ENCODE measurements around the gene RAB37.

Gene RAB37

GRCh38 chr17:74760404-74761105, 23.5 kb downstream of the RAB37 start:
- peak in 24 of 56 donors; percentile 14 to 72 (median 44) for DNase-seq

GRCh38 chr17:74761419-74761818, 24.4 kb downstream of the RAB37 start:
- DNase-seq = no peak

- DNase-seq = no peak
These were observed 24.9 kb downstream of the RAB37 start for GRCh38 chr17:74761931-74762330.

GRCh38 chr17:74763565-74764387, 26.7 kb downstream of the RAB37 start:
- DNase-seq = peak in 31 of 56 donors; percentile 24 to 77 (median 50)

- no peak for DNase-seq
These were observed 27.8 kb downstream of the RAB37 start for GRCh38 chr17:74764751-74765286.

- DNase-seq = no peak
These were observed 29.4 kb downstream of the RAB37 start for GRCh38 chr17:74766413-74766812.

GRCh38 chr17:74767111-74767516, 30.1 kb downstream of the RAB37 start:
- peak in 55 of 56 donors; percentile 37 to 94 (median 84) for DNase-seq

GRCh38 chr17:74768069-74768762, 31.2 kb downstream of the RAB37 start:
- peak in 40 of 56 donors; percentile 17 to 84 (median 60) for DNase-seq

- no peak for DNase-seq
These were observed 31.7 kb downstream of the RAB37 start for GRCh38 chr17:74768763-74769114.

- no peak for DNase-seq
These were observed 32.3 kb downstream of the RAB37 start for GRCh38 chr17:74769266-74769855.

- no peak for DNase-seq
These were observed 32.9 kb downstream of the RAB37 start for GRCh38 chr17:74769856-74770497.

- peak in 34 of 56 donors; percentile 10 to 74 (median 38) for DNase-seq
These were observed 33.7 kb downstream of the RAB37 start for GRCh38 chr17:74770498-74771318.

- DNase-seq = no peak
These were observed 34.4 kb downstream of the RAB37 start for GRCh38 chr17:74771319-74771914.

GRCh38 chr17:74772053-74772452, 35.0 kb downstream of the RAB37 start:
- no peak for DNase-seq

- no peak for DNase-seq
These were observed 36.4 kb downstream of the RAB37 start for GRCh38 chr17:74773414-74773813.

- no peak for DNase-seq
These were observed 36.8 kb downstream of the RAB37 start for GRCh38 chr17:74773871-74774286.

- DNase-seq = no peak
These were observed 38.5 kb downstream of the RAB37 start for GRCh38 chr17:74775409-74776043.

- DNase-seq = peak; percentile 57 to 99 (median 90)
These were observed 39.2 kb downstream of the RAB37 start, which contains the start of gene NAT9 for GRCh38 chr17:74776044-74776962. Gene NAT9, minus strand, starts transcription at chr17:74776345. Its CDS starts 647 bp downstream, at chr17:74775698.
